Duodenal mucosa (tissue), 2 donors: Measurements from ENCODE around the gene MSMO1.

Experiments used
- H3K27ac ChIP-seq: one replicate; pipeline ENCODE4 v1.7.0; 2013; ENCODE audit warnings: low read depth, low read length
- H3K27me3 ChIP-seq, 2 donors: one replicate each; pipeline ENCODE4 v1.7.0; 2013; ENCODE audit warnings: low read length in 2 of 2, control low read depth in 1 of 2; ENCODE audit not compliant: insufficient read depth in 2 of 2, control insufficient read depth in 1 of 2
- H3K36me3 ChIP-seq, 2 donors: one replicate each; pipeline ENCODE4 v1.7.0; 2013; ENCODE audit warnings: low read length in 2 of 2, control low read depth in 1 of 2; ENCODE audit not compliant: insufficient read depth in 2 of 2, control insufficient read depth in 1 of 2
- H3K4me1 ChIP-seq, 2 donors: one replicate each; pipeline ENCODE4 v1.7.0; 2013; ENCODE audit warnings: low read length in 2 of 2, control low read depth in 1 of 2; ENCODE audit not compliant: insufficient read depth in 2 of 2, control insufficient read depth in 1 of 2
- H3K4me3 ChIP-seq, 2 donors: one replicate each; pipeline ENCODE4 v1.7.0; 2013; ENCODE audit warnings: low read length in 2 of 2, low read depth in 1 of 2
- H3K9ac ChIP-seq, 2 donors: one replicate each; pipeline ENCODE4 v1.7.0; 2013; ENCODE audit warnings: low read length in 2 of 2, low read depth in 1 of 2
- H3K9me3 ChIP-seq, 2 donors: one replicate each; pipeline ENCODE4 v1.7.0; 2013; ENCODE audit warnings: low read length in 2 of 2, control low read depth in 1 of 2; ENCODE audit not compliant: control insufficient read depth in 1 of 2

Gene MSMO1

GRCh38 chr4:165370530-165370929 is 43.1 kb downstream of the MSMO1 start:
- no peak overlapping the region for H3K27ac ChIP-seq
- H3K27me3 ChIP-seq = no peaks in the 10 kb centered on the region
- no peaks in the 10 kb centered on the region for H3K9me3 ChIP-seq
- H3K4me1 ChIP-seq = no peaks in the 10 kb centered on the region
- H3K4me3 ChIP-seq = no peak overlapping the region
- no peak overlapping the region for H3K9ac ChIP-seq
- no peaks in the 10 kb centered on the region for H3K36me3 ChIP-seq

- no peaks in the 10 kb centered on the region for H3K9me3 ChIP-seq
- no peak overlapping the region for H3K4me3 ChIP-seq
- no peaks in the 10 kb centered on the region for H3K4me1 ChIP-seq
- no peaks in the 10 kb centered on the region for H3K36me3 ChIP-seq
- no peak overlapping the region for H3K9ac ChIP-seq
- H3K27me3 ChIP-seq = peaks cover 6 to 25% of the 10 kb centered on the region in 2 donors
- no peak overlapping the region for H3K27ac ChIP-seq
Measured at GRCh38 chr4:165375465-165375864, 48.0 kb downstream of the MSMO1 start.

GRCh38 chr4:165378398-165378744 is 50.9 kb downstream of the MSMO1 start:
- Histone ChIP-seq H3K27ac (no peak overlapping the region), H3K9me3 (no peaks in the 10 kb centered on the region), H3K36me3 (no peaks in the 10 kb centered on the region), H3K27me3 (peaks cover 6 to 25% of the 10 kb centered on the region in 2 donors), H3K4me1 (no peaks in the 10 kb centered on the region), H3K4me3 (peak overlapping the region; percentile 62 to 69), H3K9ac (peak overlapping the region in 1 of 2 donors; percentile 55)

GRCh38 chr4:165378745-165379677 is 51.5 kb downstream of the MSMO1 start, which contains the start of gene CPE:
Gene CPE (plus strand): TSS chr4:165379008. CDS start chr4:165379222, 214 bp downstream.
- Histone ChIP-seq H3K4me3 (peak within 1 kb of the TSS; percentile 62 to 69), H3K9me3 (no peaks in the 10 kb centered on the region), H3K4me1 (no peaks in the 10 kb centered on the region), H3K27me3 (peaks cover 6 to 25% of the 10 kb centered on the region in 2 donors), H3K36me3 (no peaks in the 10 kb centered on the region), H3K27ac (no peak within 1 kb of the TSS), H3K9ac (peak within 1 kb of the TSS in 1 of 2 donors; percentile 55)

GRCh38 chr4:165379678-165380064 is 52.2 kb downstream of the MSMO1 start:
- Histone ChIP-seq H3K27me3 (peaks cover 6 to 25% of the 10 kb centered on the region in 2 donors), H3K4me1 (no peaks in the 10 kb centered on the region), H3K36me3 (no peaks in the 10 kb centered on the region), H3K9ac (no peak overlapping the region), H3K4me3 (no peak overlapping the region), H3K9me3 (no peaks in the 10 kb centered on the region), H3K27ac (no peak overlapping the region)

- H3K9ac ChIP-seq = no peak overlapping the region
- H3K36me3 ChIP-seq = no peaks in the 10 kb centered on the region
- no peaks in the 10 kb centered on the region for H3K4me1 ChIP-seq
- H3K9me3 ChIP-seq = no peaks in the 10 kb centered on the region
- peaks cover 6 to 25% of the 10 kb centered on the region in 2 donors for H3K27me3 ChIP-seq
- no peak overlapping the region for H3K27ac ChIP-seq
- H3K4me3 ChIP-seq = no peak overlapping the region
Measured at GRCh38 chr4:165380805-165381204, 53.3 kb downstream of the MSMO1 start.

- H3K9me3 ChIP-seq = no peaks in the 10 kb centered on the region
- no peaks in the 10 kb centered on the region for H3K4me1 ChIP-seq
- H3K4me3 ChIP-seq = no peak overlapping the region
- H3K27ac ChIP-seq = no peak overlapping the region
- H3K9ac ChIP-seq = no peak overlapping the region
- H3K27me3 ChIP-seq = peaks cover 6 to 23% of the 10 kb centered on the region in 2 donors
- no peaks in the 10 kb centered on the region for H3K36me3 ChIP-seq
Measured at GRCh38 chr4:165381821-165382373, 54.4 kb downstream of the MSMO1 start.

GRCh38 chr4:165382640-165383039 is 55.2 kb downstream of the MSMO1 start:
- Histone ChIP-seq H3K27me3 (peaks cover 6 to 16% of the 10 kb centered on the region in 2 donors), H3K36me3 (no peaks in the 10 kb centered on the region), H3K4me1 (no peaks in the 10 kb centered on the region), H3K9ac (no peak overlapping the region), H3K27ac (no peak overlapping the region), H3K9me3 (no peaks in the 10 kb centered on the region), H3K4me3 (no peak overlapping the region)

GRCh38 chr4:165383591-165384073 is 56.2 kb downstream of the MSMO1 start:
- no peak overlapping the region for H3K9ac ChIP-seq
- H3K4me3 ChIP-seq = no peak overlapping the region
- no peak overlapping the region for H3K27ac ChIP-seq
- H3K36me3 ChIP-seq = no peaks in the 10 kb centered on the region
- H3K27me3 ChIP-seq = peaks cover 4 to 6% of the 10 kb centered on the region in 2 donors
- no peaks in the 10 kb centered on the region for H3K4me1 ChIP-seq
- H3K9me3 ChIP-seq = no peaks in the 10 kb centered on the region

GRCh38 chr4:165384186-165384585 is 56.7 kb downstream of the MSMO1 start:
- no peaks in the 10 kb centered on the region for H3K36me3 ChIP-seq
- H3K9ac ChIP-seq = no peak overlapping the region
- peaks cover 1 to 6% of the 10 kb centered on the region in 2 donors for H3K27me3 ChIP-seq
- no peaks in the 10 kb centered on the region for H3K9me3 ChIP-seq
- no peaks in the 10 kb centered on the region for H3K4me1 ChIP-seq
- no peak overlapping the region for H3K4me3 ChIP-seq
- H3K27ac ChIP-seq = no peak overlapping the region
